HepG2 (cell line): Measurements from ENCODE around the gene GPLD1. TPM values are rescaled to one million over a fixed set of nuclear protein-coding genes. Genes with fewer than 3 reads are reported as not detected.

ENCODE experiments used
- AKAP8 ChIP-seq: sonication (generic); formaldehyde crosslinking; IDR thresholded peaks from 2 replicates; pipeline ENCODE4 v1.5.1; 2020; ENCODE audit warnings: mild to moderate bottlenecking, missing genetic modification reagents
- ATF7 ChIP-seq, 2 experiments: fragments of 450-650 bp in 1 of 2; sonication (generic) in 1 of 2; formaldehyde crosslinking in 1 of 2; IDR thresholded peaks; 2 replicates each; pipeline versions ENCODE4 v1.4.0 to v1.6.1; 2016 to 2020; ENCODE audit warnings: antibody characterized with exemption in 1 of 2, mild to moderate bottlenecking in 1 of 2, missing genetic modification reagents in 1 of 2
- CEBPG ChIP-seq: IDR thresholded peaks from 2 replicates; pipeline ENCODE4 v1.6.1; 2016
- ELF3 ChIP-seq: IDR thresholded peaks from 2 replicates; pipeline ENCODE4 v1.6.1; 2016; ENCODE audit warnings: missing genetic modification reagents, missing compliant biosample characterization
- GABPB1 ChIP-seq: IDR thresholded peaks from 2 replicates; pipeline ENCODE4 v1.6.1; 2016; ENCODE audit warnings: mild to moderate bottlenecking, missing genetic modification reagents, moderate library complexity, missing compliant biosample characterization
- JUNB ChIP-seq: sonication (generic); formaldehyde crosslinking; IDR thresholded peaks from 2 replicates; pipeline ENCODE4 v1.8.0; 2022; ENCODE audit warnings: missing genetic modification reagents, mild to moderate bottlenecking, borderline replicate concordance
- JUND ChIP-seq: sonication (generic); formaldehyde crosslinking; IDR thresholded peaks from 2 replicates; pipeline ENCODE4 v1.8.0; 2022; ENCODE audit warnings: mild to moderate bottlenecking, missing genetic modification reagents
- KLF13 ChIP-seq: sonication (generic); formaldehyde crosslinking; IDR thresholded peaks from 2 replicates; pipeline ENCODE4 v1.4.0; 2020; ENCODE audit warnings: mild to moderate bottlenecking, missing genetic modification reagents
- MATR3 ChIP-seq: sonication (generic); formaldehyde crosslinking; IDR thresholded peaks from 2 replicates; pipeline ENCODE4 v1.4.0; 2020; ENCODE audit warnings: missing genetic modification reagents
- MYNN ChIP-seq: sonication (generic); formaldehyde crosslinking; IDR thresholded peaks from 2 replicates; pipeline ENCODE4 v1.4.0; 2020; ENCODE audit warnings: mild to moderate bottlenecking, low read depth, missing genetic modification reagents
- NFE2L1 ChIP-seq: sonication (generic); formaldehyde crosslinking; IDR thresholded peaks from 2 replicates; pipeline ENCODE4 v1.4.0; 2020; ENCODE audit warnings: missing genetic modification reagents, mild to moderate bottlenecking, borderline replicate concordance
- PAX8 ChIP-seq: sonication (generic); formaldehyde crosslinking; IDR thresholded peaks from 2 replicates; pipeline ENCODE4 v1.8.0; 2022; ENCODE audit warnings: mild to moderate bottlenecking, missing genetic modification reagents, borderline replicate concordance
- PRDM10 ChIP-seq: sonication (generic); formaldehyde crosslinking; IDR thresholded peaks from 2 replicates; pipeline ENCODE4 v1.4.0; 2020; ENCODE audit warnings: low read depth, missing genetic modification reagents
- RXRA ChIP-seq: sonication (generic); formaldehyde crosslinking; IDR thresholded peaks from 2 replicates; pipeline ENCODE4 v1.5.1; 2020; ENCODE audit warnings: missing genetic modification reagents
- RXRB ChIP-seq: IDR thresholded peaks from 2 replicates; pipeline ENCODE4 v1.6.1; 2016; ENCODE audit warnings: borderline replicate concordance, missing genetic modification reagents, missing compliant biosample characterization
- SMAD3 ChIP-seq: sonication (generic); formaldehyde crosslinking; IDR thresholded peaks from 2 replicates; pipeline ENCODE4 v1.4.0; 2020; ENCODE audit warnings: missing genetic modification reagents
- ZBTB3 ChIP-seq: sonication (generic); formaldehyde crosslinking; IDR thresholded peaks from 2 replicates; pipeline ENCODE4 v1.4.0; 2020; ENCODE audit warnings: low read depth, mild to moderate bottlenecking, moderate library complexity, missing genetic modification reagents, borderline replicate concordance
- ZNF34 ChIP-seq: sonication (generic); formaldehyde crosslinking; IDR thresholded peaks from 2 replicates; pipeline ENCODE4 v1.4.0; 2020; ENCODE audit warnings: mild to moderate bottlenecking, missing genetic modification reagents, borderline replicate concordance
- ZNF382 ChIP-seq: sonication (generic); formaldehyde crosslinking; IDR thresholded peaks from 2 replicates; pipeline ENCODE4 v1.5.0; 2020; ENCODE audit warnings: missing genetic modification reagents, mild to moderate bottlenecking, borderline replicate concordance
- ZNF550 ChIP-seq: sonication (generic); formaldehyde crosslinking; IDR thresholded peaks from 2 replicates; pipeline ENCODE4 v1.4.0; 2020; ENCODE audit warnings: mild to moderate bottlenecking, missing genetic modification reagents, borderline replicate concordance
- ZNF616 ChIP-seq: sonication (generic); formaldehyde crosslinking; IDR thresholded peaks from 2 replicates; pipeline ENCODE4 v1.5.0; 2020; ENCODE audit warnings: low read depth, mild to moderate bottlenecking, missing genetic modification reagents
- ZNF75D ChIP-seq: sonication (generic); formaldehyde crosslinking; IDR thresholded peaks from 2 replicates; pipeline ENCODE4 v1.8.1; 2023; ENCODE audit warnings: missing genetic modification reagents, mild to moderate bottlenecking, borderline replicate concordance
- ZSCAN30 ChIP-seq: sonication (generic); formaldehyde crosslinking; IDR thresholded peaks from 2 replicates; pipeline ENCODE4 v1.5.0; 2020; ENCODE audit warnings: mild to moderate bottlenecking, missing genetic modification reagents
- polyA plus RNA-seq, 8 experiments: library from polyadenylated mRNA; depleted of rRNA in 3 of 8; stranded (reverse) in 7 of 8; unstranded in 1 of 8; fragments of >200 nt; fragmentation: Illumina TruSeq in 4 of 8; extraction: Trizol in 4 of 8; gene quantifications; 2 replicates each; pipeline versions ENCODE4 v1.2.1 to v1.2.3, GENCODE V29; 2011 to 2016; ENCODE audit warnings: low read depth in 4 of 8, missing spikeins in 1 of 8, mixed read lengths in 1 of 8; ENCODE audit not compliant: insufficient read depth in 1 of 8
- total RNA-seq, 5 experiments: library from RNA; depleted of rRNA; stranded (reverse); fragments of >200 nt; fragmentation: Illumina TruSeq; extraction: Trizol; gene quantifications; 2 replicates each; pipeline ENCODE4 v1.2.3, GENCODE V29; 2016; ENCODE audit warnings: low read depth in 1 of 5
- TF ChIP-seq, protein P1 (sequence below): sonication (generic); formaldehyde crosslinking; conservative IDR thresholded peaks from 2 replicates; pipeline ENCODE4 v1.4.0; 2020; ENCODE audit warnings: missing genetic modification reagents

GPLD1 gene
- total and polyA plus RNA-seq, 2 of the 13 experiments (the other 11 are each of a cell fraction or from before 2014, with no cell fraction given), result 6.2 to 7.6 TPM

GRCh38 chr6:24493945-24494820, 4.8 kb upstream of the GPLD1 start (continued):
- TF ChIP-seq GABPB1 (CRISPR knock-in tag) (no peak), SMAD3 (no peak), ELF3 (CRISPR knock-in tag) (no peak), CEBPG (CRISPR knock-in tag) (peak; percentile 36; the same call in 1 of the 2 replicates), RXRB (CRISPR knock-in tag) (no peak), ZSCAN30 (CRISPR knock-in tag) (0 out of 2 replicates have a peak, but pooled peaks have one; percentile 25), PRDM10 (peak; percentile 17; the same call in 1 of the 2 replicates), ZBTB3 (CRISPR knock-in tag) (no peak), KLF13 (CRISPR knock-in tag) (0 out of 2 replicates have a peak, but pooled peaks have one; percentile 78), AKAP8 (CRISPR knock-in tag) (peak; percentile 21; the same call in 1 of the 2 replicates), RXRA (CRISPR knock-in tag) (peak; percentile 78; the same call in 1 of the 2 replicates), ZNF382 (CRISPR knock-in tag) (no peak), JUND (CRISPR knock-in tag) (no peak), ZNF550 (CRISPR knock-in tag) (0 out of 2 replicates have a peak, but pooled peaks have one; percentile 39), ZNF616 (no peak), ZNF34 (CRISPR knock-in tag) (no peak), MYNN (no peak), JUNB (CRISPR knock-in tag) (no peak), NFE2L1 (CRISPR knock-in tag) (0 out of 2 replicates have a peak, but pooled peaks have one; percentile 63), PAX8 (0 out of 2 replicates have a peak, but pooled peaks have one; percentile 2), ATF7 (IDR thresholded peaks at IDR 0.05) (no peak), ATF7 (CRISPR knock-in tag; IDR thresholded peaks at IDR 0.05) (peak; percentile 71; the same call in 1 of the 2 replicates), ZNF75D (CRISPR knock-in tag) (no peak), MATR3 (no peak)
- TF ChIP-seq, protein P1, sequence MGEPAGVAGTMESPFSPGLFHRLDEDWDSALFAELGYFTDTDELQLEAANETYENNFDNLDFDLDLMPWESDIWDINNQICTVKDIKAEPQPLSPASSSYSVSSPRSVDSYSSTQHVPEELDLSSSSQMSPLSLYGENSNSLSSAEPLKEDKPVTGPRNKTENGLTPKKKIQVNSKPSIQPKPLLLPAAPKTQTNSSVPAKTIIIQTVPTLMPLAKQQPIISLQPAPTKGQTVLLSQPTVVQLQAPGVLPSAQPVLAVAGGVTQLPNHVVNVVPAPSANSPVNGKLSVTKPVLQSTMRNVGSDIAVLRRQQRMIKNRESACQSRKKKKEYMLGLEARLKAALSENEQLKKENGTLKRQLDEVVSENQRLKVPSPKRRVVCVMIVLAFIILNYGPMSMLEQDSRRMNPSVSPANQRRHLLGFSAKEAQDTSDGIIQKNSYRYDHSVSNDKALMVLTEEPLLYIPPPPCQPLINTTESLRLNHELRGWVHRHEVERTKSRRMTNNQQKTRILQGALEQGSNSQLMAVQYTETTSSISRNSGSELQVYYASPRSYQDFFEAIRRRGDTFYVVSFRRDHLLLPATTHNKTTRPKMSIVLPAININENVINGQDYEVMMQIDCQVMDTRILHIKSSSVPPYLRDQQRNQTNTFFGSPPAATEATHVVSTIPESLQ (CRISPR knock-in tag), result 0 out of 2 replicates have a peak, but pooled peaks have one; percentile 52
